Right lobe of liver (tissue), 4 donors: ENCODE results near the gene MCF2L2.

Source experiments
- POLR2A ChIP-seq: fragments of 450-650 bp; IDR thresholded peaks from one replicate; pipeline ENCODE4 v1.6.1; 2017; ENCODE audit warnings: antibody characterized with exemption, mild to moderate bottlenecking
- TF ChIP-seq, protein P1 (sequence below), 4 donors: fragments of 200-600 bp in 3 of 4; fragments of 450-650 bp in 1 of 4; IDR thresholded peaks; one replicate each; pipeline versions ENCODE4 v1.5.1 to v1.8.0; 2016 to 2022; ENCODE audit warnings: antibody characterized with exemption in 4 of 4, mild to moderate bottlenecking in 2 of 4
- donor health status: DM: no; HTN: no; CAD: no.
- donor health status: DM: no; HTN: no; CAD: no.
- donor health status: DM: no; HTN: yes; CAD: no.

DNA sequence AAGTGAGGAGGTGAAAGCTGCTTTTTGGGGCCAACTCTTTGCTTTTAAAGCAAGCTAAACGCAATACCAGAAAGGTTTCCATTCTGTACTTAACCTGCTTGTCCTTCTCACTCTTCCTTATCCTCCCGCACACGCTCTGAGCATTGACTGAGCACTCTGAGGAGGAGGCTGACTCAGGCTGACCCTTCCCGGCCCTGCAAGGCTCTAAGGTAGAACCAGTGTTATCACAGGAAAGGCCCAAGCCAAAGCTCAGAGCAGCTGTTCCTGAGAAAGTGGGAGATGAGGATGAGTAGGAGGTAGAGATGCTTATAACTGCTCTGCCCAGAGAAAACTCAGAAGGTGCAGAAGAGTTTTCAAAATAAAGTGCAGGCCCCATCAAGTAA, 173.1 kb downstream of the MCF2L2 start:
- TF ChIP-seq POLR2A: no peak
- TF ChIP-seq, protein P1, sequence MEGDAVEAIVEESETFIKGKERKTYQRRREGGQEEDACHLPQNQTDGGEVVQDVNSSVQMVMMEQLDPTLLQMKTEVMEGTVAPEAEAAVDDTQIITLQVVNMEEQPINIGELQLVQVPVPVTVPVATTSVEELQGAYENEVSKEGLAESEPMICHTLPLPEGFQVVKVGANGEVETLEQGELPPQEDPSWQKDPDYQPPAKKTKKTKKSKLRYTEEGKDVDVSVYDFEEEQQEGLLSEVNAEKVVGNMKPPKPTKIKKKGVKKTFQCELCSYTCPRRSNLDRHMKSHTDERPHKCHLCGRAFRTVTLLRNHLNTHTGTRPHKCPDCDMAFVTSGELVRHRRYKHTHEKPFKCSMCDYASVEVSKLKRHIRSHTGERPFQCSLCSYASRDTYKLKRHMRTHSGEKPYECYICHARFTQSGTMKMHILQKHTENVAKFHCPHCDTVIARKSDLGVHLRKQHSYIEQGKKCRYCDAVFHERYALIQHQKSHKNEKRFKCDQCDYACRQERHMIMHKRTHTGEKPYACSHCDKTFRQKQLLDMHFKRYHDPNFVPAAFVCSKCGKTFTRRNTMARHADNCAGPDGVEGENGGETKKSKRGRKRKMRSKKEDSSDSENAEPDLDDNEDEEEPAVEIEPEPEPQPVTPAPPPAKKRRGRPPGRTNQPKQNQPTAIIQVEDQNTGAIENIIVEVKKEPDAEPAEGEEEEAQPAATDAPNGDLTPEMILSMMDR (IDR thresholded peaks at IDR 0.05): no peak
